SK-N-MC (cell line): Measurements from ENCODE around the gene ITPR2.

Source experiments
- EZH2 ChIP-seq: fragments of 200-600 bp; sonication (generic); IDR thresholded peaks from one replicate; pipeline ENCODE4 v1.6.1; 2017; ENCODE audit warnings: antibody characterized with exemption
- POLR2AphosphoS5 ChIP-seq: IDR thresholded peaks from 2 replicates; pipeline ENCODE4 v1.6.1; 2012; ENCODE audit warnings: mild to moderate bottlenecking, low read depth, low read length, borderline replicate concordance

DNA sequence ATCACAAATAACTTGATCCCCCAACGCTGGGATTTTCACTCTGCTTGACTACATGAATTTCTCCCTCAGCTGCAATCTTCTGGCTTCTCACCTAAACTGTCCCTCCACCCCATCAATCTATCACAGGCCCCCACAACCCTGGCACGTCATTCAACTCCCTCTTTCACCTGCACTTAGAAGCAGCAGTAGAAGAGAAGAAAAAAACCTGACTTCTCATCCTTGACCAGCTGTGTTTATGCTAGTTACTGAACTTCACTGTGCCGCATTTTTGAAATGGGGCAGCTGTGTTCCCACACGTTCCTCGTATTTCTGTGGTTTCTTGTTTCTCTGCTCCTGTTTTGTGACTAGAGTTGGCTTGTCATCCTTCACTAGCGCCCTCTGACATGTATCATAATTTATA lies 35.0 kb downstream of the ITPR2 start:
- TF ChIP-seq EZH2 (no peak), POLR2AphosphoS5 (no peak)
